Peyer's patch (tissue), 4 donors: ENCODE results near the gene ATP2C2.

Experiments used
- POLR2A ChIP-seq, 2 donors: fragments of 450-650 bp; IDR thresholded peaks; one replicate each; pipeline ENCODE4 v1.5.1; 2017; ENCODE audit warnings: antibody characterized with exemption in 2 of 2, mild to moderate bottlenecking in 2 of 2, moderate library complexity in 2 of 2
- TF ChIP-seq, protein P1 (sequence below), 6 experiments: fragments of 450-650 bp in 4 of 6; fragments of 200-600 bp in 2 of 6; sonication (generic) in 1 of 6; IDR thresholded peaks; one replicate each; pipeline ENCODE4 v1.5.1; 2017 to 2019; ENCODE audit warnings: antibody characterized with exemption in 6 of 6, mild to moderate bottlenecking in 3 of 6, moderate library complexity in 1 of 6

DNA sequence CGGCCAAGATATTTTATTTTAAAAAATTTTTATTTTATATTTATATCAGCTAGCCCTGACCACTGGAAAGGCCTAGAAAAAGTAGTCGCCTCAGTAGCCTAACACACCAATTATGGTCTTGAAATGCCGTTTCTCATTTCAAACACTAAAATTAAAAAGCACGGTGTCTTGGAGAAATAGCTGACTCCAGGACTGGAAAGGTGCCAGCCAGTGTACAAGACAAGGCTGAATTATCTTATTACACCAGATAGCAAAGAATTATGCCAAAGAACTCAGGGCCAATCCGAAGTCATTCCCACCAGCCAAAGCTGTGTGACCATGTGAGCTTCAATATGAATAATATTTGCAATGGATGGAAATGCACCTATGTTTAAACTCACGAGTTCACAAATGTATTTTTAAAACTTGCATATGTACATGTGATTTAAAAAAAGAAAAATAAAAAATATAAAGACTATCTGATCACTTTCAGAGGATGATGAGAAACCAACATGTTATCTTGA is 19.9 kb upstream of the ATP2C2 start:
- TF ChIP-seq, protein P1, sequence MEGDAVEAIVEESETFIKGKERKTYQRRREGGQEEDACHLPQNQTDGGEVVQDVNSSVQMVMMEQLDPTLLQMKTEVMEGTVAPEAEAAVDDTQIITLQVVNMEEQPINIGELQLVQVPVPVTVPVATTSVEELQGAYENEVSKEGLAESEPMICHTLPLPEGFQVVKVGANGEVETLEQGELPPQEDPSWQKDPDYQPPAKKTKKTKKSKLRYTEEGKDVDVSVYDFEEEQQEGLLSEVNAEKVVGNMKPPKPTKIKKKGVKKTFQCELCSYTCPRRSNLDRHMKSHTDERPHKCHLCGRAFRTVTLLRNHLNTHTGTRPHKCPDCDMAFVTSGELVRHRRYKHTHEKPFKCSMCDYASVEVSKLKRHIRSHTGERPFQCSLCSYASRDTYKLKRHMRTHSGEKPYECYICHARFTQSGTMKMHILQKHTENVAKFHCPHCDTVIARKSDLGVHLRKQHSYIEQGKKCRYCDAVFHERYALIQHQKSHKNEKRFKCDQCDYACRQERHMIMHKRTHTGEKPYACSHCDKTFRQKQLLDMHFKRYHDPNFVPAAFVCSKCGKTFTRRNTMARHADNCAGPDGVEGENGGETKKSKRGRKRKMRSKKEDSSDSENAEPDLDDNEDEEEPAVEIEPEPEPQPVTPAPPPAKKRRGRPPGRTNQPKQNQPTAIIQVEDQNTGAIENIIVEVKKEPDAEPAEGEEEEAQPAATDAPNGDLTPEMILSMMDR (IDR thresholded peaks at IDR 0.05), result no peak
- no peak for TF ChIP-seq POLR2A (IDR thresholded peaks at IDR 0.05)
